Smooth muscle cell (in vitro differentiated cells): ENCODE data around the gene TLL2. TPM values are rescaled to one million over a fixed set of nuclear protein-coding genes. Genes with fewer than 3 reads are reported as not detected.

Experiments
- DNase-seq: peaks from one replicate; lab custom pipeline; 2025; ENCODE audit not compliant: unreplicated experiment; lab: John Stamatoyannopoulos, UW
- H2AFZ ChIP-seq: fragments of 200-600 bp; sonication (generic); 2 replicates; pipeline ENCODE4 v1.6.0; 2016; ENCODE audit warnings: antibody characterized with exemption, low read depth, mild to moderate bottlenecking
- H3F3A ChIP-seq: fragments of 200-600 bp; sonication (generic); 2 replicates; pipeline ENCODE4 v1.6.0; 2017; ENCODE audit warnings: antibody characterized with exemption, low read depth
- H3K27ac ChIP-seq: fragments of 200-600 bp; sonication (generic); 2 replicates; pipeline ENCODE4 v1.5.1; 2016; ENCODE audit warnings: low read depth, mild to moderate bottlenecking
- H3K27me3 ChIP-seq: fragments of 200-600 bp; sonication (generic); 2 replicates; pipeline ENCODE4 v1.6.1; 2016; ENCODE audit warnings: low read depth, mild to moderate bottlenecking
- H3K36me3 ChIP-seq: fragments of 200-600 bp; sonication (generic); 2 replicates; pipeline ENCODE4 v1.5.1; 2016; ENCODE audit warnings: low read depth
- H3K4me1 ChIP-seq: fragments of 200-600 bp; sonication (generic); 2 replicates; pipeline ENCODE4 v1.5.1; 2016; ENCODE audit warnings: low read depth
- H3K4me2 ChIP-seq: fragments of 200-600 bp; sonication (generic); 2 replicates; pipeline ENCODE4 v1.6.0; 2016; ENCODE audit warnings: mild to moderate bottlenecking
- H3K4me3 ChIP-seq: fragments of 200-600 bp; sonication (generic); 2 replicates; pipeline ENCODE4 v1.5.1; 2016; ENCODE audit warnings: mild to moderate bottlenecking
- H3K79me2 ChIP-seq: fragments of 200-600 bp; sonication (generic); 2 replicates; pipeline ENCODE4 v1.6.0; 2016; ENCODE audit warnings: low read depth, mild to moderate bottlenecking
- H3K9ac ChIP-seq: fragments of 200-600 bp; sonication (generic); 2 replicates; pipeline ENCODE4 v1.6.0; 2016; ENCODE audit warnings: low read depth
- H3K9me3 ChIP-seq: fragments of 200-600 bp; sonication (generic); replicated peaks from 2 replicates; pipeline ENCODE4 v1.5.1; 2016; ENCODE audit warnings: low read depth
- H4K20me1 ChIP-seq: fragments of 200-600 bp; sonication (generic); 2 replicates; pipeline ENCODE4 v1.6.0; 2016; ENCODE audit warnings: low read depth
- WGBS: methylation state at CpG from one replicate; pipeline ENCODE4 v1.1.7; 2016; ENCODE audit warnings: low lambda C conversion rate; 5-methylcytosine and 5-hydroxymethylcytosine counted together
- polyA plus RNA-seq: library from polyadenylated mRNA; unstranded; fragments of >200 nt; fragmentation: Nextera tagmentation; extraction: Ambion mirVana; gene quantifications from 2 replicates; pipeline ENCODE4 v1.2.1, GENCODE V29; 2016
- total RNA-seq: library from RNA; depleted of rRNA; stranded (reverse); fragments of >200 nt; gene quantifications from 2 replicates; pipeline ENCODE4 v1.2.3, GENCODE V29; 2014
- TF ChIP-seq, protein P1 (sequence below): fragments of 200-600 bp; sonication (generic); IDR thresholded peaks from 2 replicates; pipeline ENCODE4 v1.5.1; 2017; ENCODE audit warnings: borderline replicate concordance, mild to moderate bottlenecking, antibody characterized with exemption; ENCODE audit not compliant: insufficient read depth, poor library complexity, severe bottlenecking

The TLL2 gene
- total and polyA plus RNA-seq, 2 experiments from 2014 or later, result 0.18 TPM; not detected in 1

DNA sequence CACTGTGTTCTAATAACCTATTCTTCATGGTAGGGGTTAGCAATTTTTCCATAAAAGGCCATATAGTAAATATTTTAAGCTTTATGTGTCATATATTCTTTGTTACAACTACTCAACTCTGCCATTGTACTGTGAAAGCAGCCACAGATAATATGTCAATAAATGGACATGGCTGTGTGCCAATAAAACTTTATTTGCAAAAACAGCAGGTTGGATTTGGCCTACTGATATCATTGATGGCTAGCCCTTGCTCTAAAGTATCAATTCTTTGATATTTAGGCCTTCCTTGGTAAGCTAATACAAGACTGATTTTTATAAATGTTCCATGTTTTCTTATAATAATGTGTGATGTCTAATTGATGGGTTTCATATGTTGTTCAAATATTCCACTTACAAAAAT, 77.7 kb downstream of the TLL2 start:
- no peaks in the 10 kb centered on the region for H4K20me1 ChIP-seq
- no peak overlapping the region for H3K4me2 ChIP-seq
- H3F3A ChIP-seq, result no peaks in the 10 kb centered on the region

DNA sequence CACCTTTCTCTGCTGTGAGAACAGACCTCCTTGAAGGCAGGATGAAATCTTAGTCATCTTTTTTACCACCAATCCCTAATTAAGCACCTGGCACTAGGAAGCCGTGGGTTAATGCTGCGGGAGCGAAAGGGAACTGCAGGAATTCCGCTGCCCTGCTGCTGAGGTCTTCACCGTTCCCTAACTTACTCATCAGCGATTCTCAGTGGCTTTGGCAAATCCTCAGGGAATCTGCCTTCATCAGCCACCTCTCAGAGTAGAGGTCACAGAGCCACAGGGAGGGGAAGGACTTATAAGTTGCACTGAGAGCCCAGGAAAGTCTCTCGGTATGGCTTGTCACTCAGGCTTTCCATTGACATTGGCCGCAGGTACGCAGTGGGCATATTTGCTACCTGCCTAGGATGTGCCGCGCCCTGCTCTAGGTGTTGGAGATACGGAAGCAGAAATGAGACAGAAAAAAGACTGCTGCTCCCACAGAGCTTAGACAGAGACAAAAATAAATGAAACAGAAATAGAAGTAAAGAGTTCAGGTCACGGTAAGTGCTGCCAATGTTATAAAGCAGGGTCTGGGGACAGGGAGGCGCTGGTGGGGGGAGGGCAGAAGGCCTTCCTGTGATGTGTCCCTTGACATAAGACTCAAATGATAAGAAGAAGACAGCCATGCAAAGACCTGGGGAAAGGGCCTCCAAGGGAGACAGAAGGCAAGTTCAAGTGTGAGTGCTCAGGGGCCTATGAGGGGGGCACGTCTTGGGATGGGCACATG, 82.3 kb downstream of the TLL2 start:
- Histone ChIP-seq H3K4me3 (no peak overlapping the region), H3K27me3 (peaks cover 9% of the 10 kb centered on the region), H3K4me2 (no peak overlapping the region), H3F3A (no peaks in the 10 kb centered on the region), H3K9ac (no peak overlapping the region), H3K36me3 (no peaks in the 10 kb centered on the region), H3K9me3 (no peaks in the 10 kb centered on the region), H3K27ac (no peak overlapping the region), H3K79me2 (no peaks in the 10 kb centered on the region), H3K4me1 (no peaks in the 10 kb centered on the region), H4K20me1 (no peaks in the 10 kb centered on the region), H2AFZ (no peak overlapping the region)
- 81% methylated on average over 15 of the region's 15 CpGs for WGBS
- DNase-seq, result no peak
- TF ChIP-seq, protein P1, sequence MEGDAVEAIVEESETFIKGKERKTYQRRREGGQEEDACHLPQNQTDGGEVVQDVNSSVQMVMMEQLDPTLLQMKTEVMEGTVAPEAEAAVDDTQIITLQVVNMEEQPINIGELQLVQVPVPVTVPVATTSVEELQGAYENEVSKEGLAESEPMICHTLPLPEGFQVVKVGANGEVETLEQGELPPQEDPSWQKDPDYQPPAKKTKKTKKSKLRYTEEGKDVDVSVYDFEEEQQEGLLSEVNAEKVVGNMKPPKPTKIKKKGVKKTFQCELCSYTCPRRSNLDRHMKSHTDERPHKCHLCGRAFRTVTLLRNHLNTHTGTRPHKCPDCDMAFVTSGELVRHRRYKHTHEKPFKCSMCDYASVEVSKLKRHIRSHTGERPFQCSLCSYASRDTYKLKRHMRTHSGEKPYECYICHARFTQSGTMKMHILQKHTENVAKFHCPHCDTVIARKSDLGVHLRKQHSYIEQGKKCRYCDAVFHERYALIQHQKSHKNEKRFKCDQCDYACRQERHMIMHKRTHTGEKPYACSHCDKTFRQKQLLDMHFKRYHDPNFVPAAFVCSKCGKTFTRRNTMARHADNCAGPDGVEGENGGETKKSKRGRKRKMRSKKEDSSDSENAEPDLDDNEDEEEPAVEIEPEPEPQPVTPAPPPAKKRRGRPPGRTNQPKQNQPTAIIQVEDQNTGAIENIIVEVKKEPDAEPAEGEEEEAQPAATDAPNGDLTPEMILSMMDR, result no peak

More for the DNA sequence above, 77.7 kb downstream of the TLL2 start:
- no peak for DNase-seq
- H3K27me3 ChIP-seq, result peaks cover 7% of the 10 kb centered on the region
- H3K4me1 ChIP-seq, result no peaks in the 10 kb centered on the region
- H3K4me3 ChIP-seq, result no peak overlapping the region
- no peak overlapping the region for H3K9ac ChIP-seq
- H3K36me3 ChIP-seq, result no peaks in the 10 kb centered on the region
- H3K27ac ChIP-seq, result no peak overlapping the region
- TF ChIP-seq, protein P1, result no peak
- no peaks in the 10 kb centered on the region for H3K9me3 ChIP-seq
- no peaks in the 10 kb centered on the region for H3K79me2 ChIP-seq
- H2AFZ ChIP-seq, result no peak overlapping the region

DNA sequence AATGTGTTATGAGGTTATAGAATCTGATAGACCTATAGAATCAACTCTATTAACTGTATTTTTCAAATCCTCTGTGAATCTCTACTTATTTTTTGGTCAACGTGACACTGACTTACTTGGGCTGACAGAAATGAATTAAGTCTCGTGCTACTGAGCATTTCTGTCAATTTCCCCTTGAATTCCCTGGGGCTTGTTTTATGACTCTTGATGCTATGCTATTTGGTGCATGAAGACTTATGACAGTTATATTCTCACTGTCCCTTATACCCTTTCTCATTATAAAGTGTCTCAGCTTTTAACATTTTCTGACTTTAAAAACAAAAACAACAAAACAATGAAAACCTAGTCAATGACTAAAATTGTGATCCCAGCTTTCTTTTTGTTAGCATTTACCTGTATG, 86.4 kb downstream of the TLL2 start:
- no peaks in the 10 kb centered on the region for H3K4me1 ChIP-seq
- H3F3A ChIP-seq, result no peaks in the 10 kb centered on the region
- H3K4me3 ChIP-seq, result no peak overlapping the region
- H3K9ac ChIP-seq, result no peak overlapping the region
- WGBS, result 79% methylated on average over 2 of the region's 2 CpGs
- no peak overlapping the region for H2AFZ ChIP-seq
- TF ChIP-seq, protein P1, result no peak
- H3K36me3 ChIP-seq, result no peaks in the 10 kb centered on the region
- H3K4me2 ChIP-seq, result no peak overlapping the region
- peaks cover 15% of the 10 kb centered on the region for H3K27me3 ChIP-seq
- H3K79me2 ChIP-seq, result no peaks in the 10 kb centered on the region
- no peaks in the 10 kb centered on the region for H3K9me3 ChIP-seq
- no peak for DNase-seq
- H3K27ac ChIP-seq, result no peak overlapping the region
- H4K20me1 ChIP-seq, result no peaks in the 10 kb centered on the region

DNA sequence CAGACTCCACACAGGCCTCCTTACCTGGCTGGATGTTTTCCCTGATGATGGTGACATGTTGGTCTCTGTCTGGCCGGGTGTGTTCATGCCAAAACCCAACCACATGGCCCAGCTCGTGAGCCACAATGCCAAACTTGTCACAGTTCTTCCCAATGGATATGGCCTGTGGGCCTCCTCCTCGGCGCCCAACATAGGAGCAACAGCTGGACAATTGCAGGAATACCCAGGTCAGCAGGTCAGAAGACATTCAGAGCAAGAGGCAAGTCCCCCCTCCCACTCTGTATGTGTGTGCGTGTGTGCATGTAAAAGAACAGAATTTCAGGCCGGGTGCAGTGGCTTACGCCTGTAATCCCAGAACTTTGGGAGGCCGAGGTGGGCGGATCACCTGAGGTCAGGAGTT, 91.2 kb downstream of the TLL2 start:
- Histone ChIP-seq H3K27me3 (peaks cover 15% of the 10 kb centered on the region), H3K4me2 (no peak overlapping the region), H3K9me3 (no peaks in the 10 kb centered on the region), H2AFZ (no peak overlapping the region), H3K4me1 (peaks cover under 1% of the 10 kb centered on the region), H4K20me1 (no peaks in the 10 kb centered on the region), H3F3A (no peaks in the 10 kb centered on the region), H3K36me3 (no peaks in the 10 kb centered on the region), H3K79me2 (no peaks in the 10 kb centered on the region), H3K9ac (no peak overlapping the region), H3K4me3 (no peak overlapping the region), H3K27ac (no peak overlapping the region)
- TF ChIP-seq, protein P1, result no peak
- 97% methylated on average over 9 of the region's 9 CpGs for WGBS
- DNase-seq, result no peak
